Subcutaneous abdominal adipose tissue (tissue), 5 donors: Measurements from ENCODE around the gene EGLN1.

Experiments
- H3K27ac ChIP-seq: one replicate; pipeline ENCODE4 v1.7.0; 2013; ENCODE audit warnings: low read depth, mild to moderate bottlenecking, inconsistent platforms, low read length, moderate library complexity
- H3K27me3 ChIP-seq, 5 donors: one replicate each; pipeline ENCODE4 v1.7.0; 2013; ENCODE audit warnings: low read length in 5 of 5, inconsistent platforms in 1 of 5; ENCODE audit not compliant: control insufficient read depth in 5 of 5, insufficient read depth in 4 of 5
- H3K36me3 ChIP-seq, 5 donors: one replicate each; pipeline ENCODE4 v1.7.0; 2013; ENCODE audit warnings: low read length in 5 of 5; ENCODE audit not compliant: control insufficient read depth in 5 of 5, insufficient read depth in 5 of 5
- H3K4me1 ChIP-seq, 5 donors: one replicate each; pipeline ENCODE4 v1.7.0; 2013; ENCODE audit warnings: low read length in 5 of 5, mild to moderate bottlenecking in 3 of 5, moderate library complexity in 1 of 5; ENCODE audit not compliant: control insufficient read depth in 5 of 5, insufficient read depth in 5 of 5
- H3K4me3 ChIP-seq, 5 donors: one replicate each; pipeline ENCODE4 v1.7.0; 2013; ENCODE audit warnings: low read length in 5 of 5, low read depth in 1 of 5
- H3K9ac ChIP-seq, 5 donors: one replicate each; pipeline ENCODE4 v1.7.0; 2013; ENCODE audit warnings: low read length in 5 of 5, mild to moderate bottlenecking in 4 of 5, moderate library complexity in 3 of 5
- H3K9me3 ChIP-seq, 5 donors: one replicate each; pipeline ENCODE4 v1.7.0; 2013; ENCODE audit warnings: low read length in 5 of 5; ENCODE audit not compliant: control insufficient read depth in 5 of 5
- donor health status: healthy.
- donor health status: healthy.
- donor health status: healthy.
- donor health status: healthy.
- donor health status: healthy.

Gene EGLN1

DNA sequence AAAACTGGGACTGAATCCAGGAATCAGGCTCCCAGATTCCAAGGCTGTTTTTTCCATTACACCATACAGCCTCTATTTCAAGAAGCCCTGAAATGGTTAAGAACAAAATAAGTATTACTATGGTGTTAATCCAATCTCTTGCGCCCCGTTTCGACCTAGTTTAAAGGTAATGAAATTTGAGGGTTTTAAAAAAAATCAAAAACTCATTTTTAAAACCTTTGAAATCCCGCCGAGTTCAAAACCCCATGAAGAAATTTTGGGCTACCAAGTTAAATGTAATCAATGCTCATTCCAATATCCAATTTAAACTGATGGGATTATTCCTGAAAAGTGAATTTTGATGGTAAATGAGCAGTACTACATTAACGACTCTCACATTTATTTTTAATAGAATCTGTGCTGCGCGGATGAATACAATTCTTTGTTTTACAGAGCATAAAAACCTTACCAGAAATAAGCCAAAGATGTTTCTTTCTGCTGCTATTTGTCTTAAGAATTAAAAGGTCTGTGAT, 767 bp upstream of the EGLN1 start:
- no peaks in the 10 kb centered on the region for H3K9me3 ChIP-seq
- peak overlapping the region; percentile 81 for H3K27ac ChIP-seq
- H3K9ac ChIP-seq = peak overlapping the region; percentile 60 to 91 (median 86)
- H3K4me1 ChIP-seq = peaks cover 3 to 43% (median 40%) of the 10 kb centered on the region in 5 donors
- H3K27me3 ChIP-seq = no peaks in the 10 kb centered on the region
- H3K36me3 ChIP-seq = no peaks in the 10 kb centered on the region
- peak overlapping the region; percentile 76 to 82 (median 77) for H3K4me3 ChIP-seq

DNA sequence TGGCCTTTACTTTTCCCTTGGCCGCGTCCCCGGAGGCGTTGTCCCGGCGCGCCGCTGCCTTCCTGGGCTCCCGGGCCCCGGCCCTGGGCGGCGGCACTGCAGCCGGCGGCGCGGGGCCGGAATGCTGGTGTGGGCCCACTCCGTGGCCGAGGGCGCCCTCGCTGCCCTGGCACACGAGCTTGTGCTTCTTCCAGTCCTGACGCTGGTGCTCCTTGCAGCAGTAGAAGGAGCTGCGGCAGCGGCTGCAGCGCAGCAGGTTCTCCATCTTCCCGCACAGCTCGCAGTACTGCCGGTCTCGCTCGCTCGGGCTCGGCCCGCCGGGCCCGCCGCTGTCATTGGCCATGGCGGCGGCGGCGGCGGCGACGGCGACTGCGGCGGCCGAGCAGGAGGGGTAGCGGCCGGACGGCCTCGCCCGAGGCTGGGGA, 529 bp downstream of the EGLN1 start:
- no peaks in the 10 kb centered on the region for H3K9me3 ChIP-seq
- H3K9ac ChIP-seq = peak overlapping the region in 3 of 5 donors; percentile 58 to 82 (median 73)
- H3K36me3 ChIP-seq = no peaks in the 10 kb centered on the region
- peak overlapping the region; percentile 79 for H3K27ac ChIP-seq
- peaks cover 9 to 56% (median 52%) of the 10 kb centered on the region in 5 donors for H3K4me1 ChIP-seq
- H3K27me3 ChIP-seq = no peaks in the 10 kb centered on the region
- H3K4me3 ChIP-seq = peak overlapping the region in 4 of 5 donors; percentile 76 to 98 (median 88)

DNA sequence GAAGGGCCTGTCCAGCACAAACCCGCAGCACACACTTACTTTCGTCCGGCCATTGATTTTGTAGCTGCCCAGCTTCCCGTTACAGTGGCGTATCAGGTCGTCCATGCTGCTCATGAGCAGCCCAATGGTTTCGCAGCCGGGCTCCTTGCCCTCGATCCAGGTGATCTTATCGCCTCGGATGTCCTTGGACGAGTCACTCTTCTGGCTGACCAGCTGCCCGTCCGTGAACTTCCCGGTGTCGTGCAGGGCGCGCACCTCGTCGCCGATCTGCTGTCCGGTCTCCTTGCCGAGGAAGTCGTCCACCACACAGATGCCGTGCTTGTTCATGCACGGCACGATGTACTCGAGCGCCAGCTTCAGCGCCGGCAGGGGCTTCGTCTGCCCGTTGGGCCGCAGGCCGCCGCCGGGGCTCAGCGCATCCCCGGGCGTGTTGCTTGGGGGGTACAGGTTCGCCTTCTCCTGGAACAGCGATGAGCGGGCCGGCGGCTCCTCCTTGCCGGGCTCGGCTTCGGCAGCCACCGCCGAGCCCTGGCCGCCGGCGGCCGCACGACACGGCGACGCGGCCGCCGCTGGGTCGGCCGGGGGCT, 1.0 kb downstream of the EGLN1 start:
- peaks cover 9 to 58% (median 55%) of the 10 kb centered on the region in 5 donors for H3K4me1 ChIP-seq
- peak overlapping the region; percentile 76 to 98 (median 85) for H3K4me3 ChIP-seq
- no peaks in the 10 kb centered on the region for H3K36me3 ChIP-seq
- H3K27me3 ChIP-seq = no peaks in the 10 kb centered on the region
- H3K27ac ChIP-seq = peak overlapping the region; percentile 79
- no peaks in the 10 kb centered on the region for H3K9me3 ChIP-seq
- peak overlapping the region; percentile 58 to 90 (median 82) for H3K9ac ChIP-seq

GRCh38 chr1:231420299-231420958, 1.7 kb downstream of the EGLN1 start:
- Histone ChIP-seq H3K4me3 (peak overlapping the region; percentile 76 to 98 (median 85)), H3K4me1 (peaks cover 9 to 62% (median 55%) of the 10 kb centered on the region in 5 donors), H3K36me3 (no peaks in the 10 kb centered on the region), H3K27ac (peak overlapping the region; percentile 79), H3K9ac (peak overlapping the region; percentile 58 to 90 (median 82)), H3K27me3 (no peaks in the 10 kb centered on the region), H3K9me3 (no peaks in the 10 kb centered on the region)

DNA sequence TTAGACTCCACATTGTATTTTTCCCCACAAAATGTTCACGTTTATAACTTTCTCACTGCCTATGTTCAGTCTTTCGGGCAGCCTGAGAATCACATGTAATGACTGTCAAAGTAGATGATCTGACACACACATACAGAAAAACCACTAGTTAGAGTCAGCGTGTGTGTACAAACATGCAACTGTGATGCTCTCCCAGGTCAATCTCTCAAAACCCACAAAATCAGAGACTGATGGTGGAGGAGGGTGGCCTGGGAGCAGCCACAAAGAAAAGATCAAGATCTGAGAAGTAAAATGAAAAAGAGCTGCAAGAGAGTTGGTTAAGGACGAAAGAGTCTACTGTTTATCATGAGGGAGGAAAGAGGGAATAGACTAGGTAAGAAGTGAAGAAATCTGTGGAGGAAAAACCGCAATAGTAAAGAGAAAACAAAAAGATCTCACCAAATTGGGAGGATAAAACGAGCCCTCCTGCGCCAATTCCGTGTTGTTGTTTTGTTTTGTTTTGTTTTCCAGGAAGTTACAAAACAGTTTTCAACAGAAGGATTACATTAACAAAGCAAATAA, 2.3 kb downstream of the EGLN1 start:
- H3K4me1 ChIP-seq = peaks cover 9 to 62% (median 55%) of the 10 kb centered on the region in 5 donors
- H3K9ac ChIP-seq = peak overlapping the region; percentile 58 to 90 (median 82)
- no peaks in the 10 kb centered on the region for H3K36me3 ChIP-seq
- peak overlapping the region; percentile 76 to 98 (median 85) for H3K4me3 ChIP-seq
- no peaks in the 10 kb centered on the region for H3K27me3 ChIP-seq
- H3K9me3 ChIP-seq = no peaks in the 10 kb centered on the region
- peak overlapping the region; percentile 79 for H3K27ac ChIP-seq

DNA sequence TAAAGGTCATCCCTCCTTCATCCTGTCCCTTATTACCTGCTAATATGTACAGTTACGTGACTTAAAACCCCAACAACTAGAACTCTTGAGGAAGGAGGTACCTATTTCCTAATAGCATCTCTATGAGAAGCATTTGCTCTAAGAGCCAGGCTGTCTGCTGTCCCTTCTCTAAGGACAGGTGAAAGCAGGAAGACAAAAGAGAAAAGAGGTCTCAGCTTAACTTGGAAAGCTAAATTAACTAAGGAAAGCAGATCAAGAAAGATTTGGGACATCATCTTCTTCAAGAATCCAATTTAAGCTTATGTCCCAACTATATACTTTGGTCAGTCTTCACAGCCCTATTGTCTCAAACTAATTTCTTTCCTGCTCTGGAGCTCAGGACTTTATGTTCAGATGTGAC, 2.9 kb downstream of the EGLN1 start:
- peak overlapping the region in 4 of 5 donors; percentile 49 to 90 (median 69) for H3K9ac ChIP-seq
- H3K27ac ChIP-seq = peak overlapping the region; percentile 79
- H3K9me3 ChIP-seq = no peaks in the 10 kb centered on the region
- H3K4me1 ChIP-seq = peaks cover 9 to 67% (median 58%) of the 10 kb centered on the region in 5 donors
- no peaks in the 10 kb centered on the region for H3K36me3 ChIP-seq
- H3K4me3 ChIP-seq = peak overlapping the region; percentile 76 to 98 (median 85)
- no peaks in the 10 kb centered on the region for H3K27me3 ChIP-seq

- peaks cover 9 to 67% (median 62%) of the 10 kb centered on the region in 5 donors for H3K4me1 ChIP-seq
- peak overlapping the region; percentile 79 for H3K27ac ChIP-seq
- peak overlapping the region in 2 of 5 donors; percentile 49 to 90 for H3K9ac ChIP-seq
- no peaks in the 10 kb centered on the region for H3K9me3 ChIP-seq
- peak overlapping the region; percentile 16 to 98 (median 78) for H3K4me3 ChIP-seq
- H3K36me3 ChIP-seq = no peaks in the 10 kb centered on the region
- no peaks in the 10 kb centered on the region for H3K27me3 ChIP-seq
These were observed 3.4 kb downstream of the EGLN1 start for GRCh38 chr1:231418741-231419107.

GRCh38 chr1:231418101-231418740, 3.9 kb downstream of the EGLN1 start:
- peaks cover 9 to 70% (median 61%) of the 10 kb centered on the region in 5 donors for H3K4me1 ChIP-seq

DNA sequence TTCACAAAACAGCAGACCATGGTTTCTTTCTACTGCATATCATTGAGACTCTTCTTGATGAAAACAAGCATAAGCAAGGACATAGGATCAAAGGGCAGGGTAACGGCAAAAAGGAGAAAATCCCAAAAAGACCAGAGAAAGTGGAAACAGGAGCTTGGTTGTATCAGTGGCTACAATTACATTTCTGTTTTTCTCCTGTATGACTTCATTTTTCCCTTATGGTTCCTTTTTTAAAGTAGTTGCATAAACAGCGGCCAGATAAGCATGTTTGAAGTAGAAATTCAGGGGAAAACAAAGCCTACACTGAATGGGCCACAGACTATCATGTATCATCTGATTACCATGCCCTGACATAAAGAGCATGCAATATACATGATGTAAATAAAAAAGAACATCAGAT, 4.6 kb downstream of the EGLN1 start:
- Histone ChIP-seq H3K4me3 (peak overlapping the region in 4 of 5 donors; percentile 1 to 98 (median 58)), H3K9ac (peak overlapping the region in 3 of 5 donors; percentile 38 to 60 (median 48)), H3K27ac (no peak overlapping the region), H3K4me1 (peaks cover 9 to 65% (median 54%) of the 10 kb centered on the region in 5 donors), H3K27me3 (no peaks in the 10 kb centered on the region), H3K36me3 (peaks cover 0 to 3% (median 0%) of the 10 kb centered on the region in 5 donors), H3K9me3 (no peaks in the 10 kb centered on the region)

More at GRCh38 chr1:231418101-231418740, 3.9 kb downstream of the EGLN1 start:
- Histone ChIP-seq H3K27ac (no peak overlapping the region), H3K27me3 (no peaks in the 10 kb centered on the region), H3K4me3 (peak overlapping the region; percentile 16 to 98 (median 78)), H3K9me3 (no peaks in the 10 kb centered on the region), H3K9ac (peak overlapping the region in 2 of 5 donors; percentile 60 to 90), H3K36me3 (no peaks in the 10 kb centered on the region)
